PFSK-1 (cell line): ENCODE measurements around the gene SYCE3.

Experiments used
- FOXP2 ChIP-seq: optimal IDR thresholded peaks from 2 replicates; pipeline ENCODE3; 2011; ENCODE audit warnings: borderline replicate concordance, control low read depth, inconsistent platforms; ENCODE audit not compliant: insufficient read depth; ENCODE audit errors: extremely low read length, extremely low read depth
- POLR2AphosphoS5 ChIP-seq: IDR thresholded peaks from 2 replicates; pipeline ENCODE4 v1.6.1; 2012; ENCODE audit warnings: low read depth, mild to moderate bottlenecking, control low read depth, low read length, moderate library complexity
- SIN3A ChIP-seq: IDR thresholded peaks from 2 replicates; pipeline ENCODE4 v1.6.1; 2012; ENCODE audit warnings: mild to moderate bottlenecking, low read length, moderate library complexity, borderline replicate concordance; ENCODE audit not compliant: insufficient read depth
- TAF1 ChIP-seq: IDR thresholded peaks from 2 replicates; pipeline ENCODE4 v1.6.1; 2012; ENCODE audit warnings: low read length, control low read depth, borderline replicate concordance; ENCODE audit not compliant: insufficient read depth
- TF ChIP-seq, protein P1 (sequence below), 2 experiments: IDR thresholded peaks; 2 replicates each; pipeline versions ENCODE4 v1.6.1 to v1.8.0; 2011 to 2012; ENCODE audit warnings: low read depth in 2 of 2, low read length in 2 of 2, control low read depth in 1 of 2, inconsistent platforms in 1 of 2, mild to moderate bottlenecking in 1 of 2, moderate library complexity in 1 of 2; ENCODE audit not compliant: insufficient read depth in 1 of 2

GRCh38 chr22:50578776-50579310, 16.1 kb upstream of the SYCE3 start:
- TF ChIP-seq POLR2AphosphoS5: no peak
- TF ChIP-seq TAF1: no peak
- TF ChIP-seq, protein P1, sequence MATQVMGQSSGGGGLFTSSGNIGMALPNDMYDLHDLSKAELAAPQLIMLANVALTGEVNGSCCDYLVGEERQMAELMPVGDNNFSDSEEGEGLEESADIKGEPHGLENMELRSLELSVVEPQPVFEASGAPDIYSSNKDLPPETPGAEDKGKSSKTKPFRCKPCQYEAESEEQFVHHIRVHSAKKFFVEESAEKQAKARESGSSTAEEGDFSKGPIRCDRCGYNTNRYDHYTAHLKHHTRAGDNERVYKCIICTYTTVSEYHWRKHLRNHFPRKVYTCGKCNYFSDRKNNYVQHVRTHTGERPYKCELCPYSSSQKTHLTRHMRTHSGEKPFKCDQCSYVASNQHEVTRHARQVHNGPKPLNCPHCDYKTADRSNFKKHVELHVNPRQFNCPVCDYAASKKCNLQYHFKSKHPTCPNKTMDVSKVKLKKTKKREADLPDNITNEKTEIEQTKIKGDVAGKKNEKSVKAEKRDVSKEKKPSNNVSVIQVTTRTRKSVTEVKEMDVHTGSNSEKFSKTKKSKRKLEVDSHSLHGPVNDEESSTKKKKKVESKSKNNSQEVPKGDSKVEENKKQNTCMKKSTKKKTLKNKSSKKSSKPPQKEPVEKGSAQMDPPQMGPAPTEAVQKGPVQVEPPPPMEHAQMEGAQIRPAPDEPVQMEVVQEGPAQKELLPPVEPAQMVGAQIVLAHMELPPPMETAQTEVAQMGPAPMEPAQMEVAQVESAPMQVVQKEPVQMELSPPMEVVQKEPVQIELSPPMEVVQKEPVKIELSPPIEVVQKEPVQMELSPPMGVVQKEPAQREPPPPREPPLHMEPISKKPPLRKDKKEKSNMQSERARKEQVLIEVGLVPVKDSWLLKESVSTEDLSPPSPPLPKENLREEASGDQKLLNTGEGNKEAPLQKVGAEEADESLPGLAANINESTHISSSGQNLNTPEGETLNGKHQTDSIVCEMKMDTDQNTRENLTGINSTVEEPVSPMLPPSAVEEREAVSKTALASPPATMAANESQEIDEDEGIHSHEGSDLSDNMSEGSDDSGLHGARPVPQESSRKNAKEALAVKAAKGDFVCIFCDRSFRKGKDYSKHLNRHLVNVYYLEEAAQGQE (IDR thresholded peaks at IDR 0.05; ENCODE audit: insufficient read depth in 1 of 2, low read depth in 2 of 2, low read length in 2 of 2): no peak
- TF ChIP-seq SIN3A: no peak
- no peak for TF ChIP-seq FOXP2
